HEK293 (cell line): ENCODE data around the gene ARL16.

Experiments
- CTCF ChIP-seq: fragments of 450-650 bp; formaldehyde crosslinking; IDR thresholded peaks from 2 replicates; pipeline ENCODE4 v1.5.1; 2016; ENCODE audit warnings: missing biosample characterization, missing genetic modification characterization
- PRDM4 ChIP-seq: fragments of 450-650 bp; formaldehyde crosslinking; IDR thresholded peaks from 2 replicates; pipeline ENCODE4 v1.5.1; 2017; ENCODE audit warnings: missing biosample characterization, missing genetic modification characterization
- SETDB1 ChIP-seq: IDR thresholded peaks from one replicate; pipeline ENCODE4 v1.6.1; 2017; ENCODE audit warnings: mild to moderate bottlenecking, low read length, moderate library complexity, mixed read lengths; ENCODE audit not compliant: insufficient read length
- ZBTB49 ChIP-seq: fragments of 450-650 bp; formaldehyde crosslinking; IDR thresholded peaks from 2 replicates; pipeline ENCODE4 v1.5.1; 2016; ENCODE audit warnings: missing biosample characterization, missing genetic modification characterization, low read depth
- ZNF280C ChIP-seq: fragments of 450-650 bp; formaldehyde crosslinking; IDR thresholded peaks from 2 replicates; pipeline ENCODE4 v1.5.1; 2016; ENCODE audit warnings: missing biosample characterization, missing genetic modification characterization
- ZNF354C ChIP-seq: fragments of 450-650 bp; formaldehyde crosslinking; IDR thresholded peaks from 2 replicates; pipeline ENCODE4 v1.5.1; 2016; ENCODE audit warnings: missing biosample characterization, missing genetic modification characterization, low read depth, borderline replicate concordance
- ZNF423 ChIP-seq: fragments of 450-650 bp; formaldehyde crosslinking; IDR thresholded peaks from 2 replicates; pipeline ENCODE4 v1.5.1; 2016; ENCODE audit warnings: missing biosample characterization, missing genetic modification characterization
- ZNF610 ChIP-seq: fragments of 450-650 bp; formaldehyde crosslinking; IDR thresholded peaks from 2 replicates; pipeline ENCODE4 v1.5.1; 2016; ENCODE audit warnings: missing biosample characterization, missing genetic modification characterization, borderline replicate concordance
- ZNF664 ChIP-seq: fragments of 450-650 bp; formaldehyde crosslinking; IDR thresholded peaks from 2 replicates; pipeline ENCODE4 v1.5.1; 2016; ENCODE audit warnings: missing biosample characterization, missing genetic modification characterization
- ZNF76 ChIP-seq: fragments of 450-650 bp; formaldehyde crosslinking; IDR thresholded peaks from 2 replicates; pipeline ENCODE4; 2016; ENCODE audit warnings: low read depth, missing biosample characterization, missing genetic modification characterization, borderline replicate concordance

- TF ChIP-seq CTCF (tag by site-specific recombination): no peak
- TF ChIP-seq SETDB1: no peak
- TF ChIP-seq ZNF664 (tag by site-specific recombination): no peak
- no peak for TF ChIP-seq ZNF354C (tag by site-specific recombination)
- no peak for TF ChIP-seq ZNF423 (tag by site-specific recombination)
- TF ChIP-seq ZNF610 (tag by site-specific recombination): no peak
- no peak for TF ChIP-seq ZBTB49 (tag by site-specific recombination)
- no peak for TF ChIP-seq PRDM4 (tag by site-specific recombination)
- TF ChIP-seq ZNF280C: no peak
- no peak for TF ChIP-seq ZNF76 (tag by site-specific recombination)
Observed at GRCh38 chr17:81655378-81656117, 28.0 kb downstream of the ARL16 start.
